Neural progenitor cell (in vitro differentiated cells): ENCODE results near the gene PRRC2C. TPM values are rescaled to one million over a fixed set of nuclear protein-coding genes. Genes with fewer than 3 reads are reported as not detected.

Experiments
- DNase-seq: peaks from one replicate; pipeline ENCODE4 v3.0.0-alpha.2; 2016; ENCODE audit warnings: low spot score
- H2AFZ ChIP-seq: fragments of 200-600 bp; sonication (generic); replicated peaks from 2 replicates; pipeline ENCODE4 v1.6.1; 2016; ENCODE audit warnings: antibody characterized with exemption
- H3F3A ChIP-seq: fragments of 200-600 bp; sonication (generic); 2 replicates; pipeline ENCODE4 v1.6.1; 2016; ENCODE audit warnings: antibody characterized with exemption, low read depth
- H3K27ac ChIP-seq: fragments of 200-600 bp; sonication (generic); 2 replicates; pipeline ENCODE4 v1.5.1; 2016; ENCODE audit warnings: mild to moderate bottlenecking
- H3K27me3 ChIP-seq: fragments of 200-600 bp; sonication (generic); 2 replicates; pipeline ENCODE4 v1.6.1; 2016; ENCODE audit warnings: mild to moderate bottlenecking, moderate library complexity
- H3K36me3 ChIP-seq: fragments of 200-600 bp; sonication (generic); 2 replicates; pipeline ENCODE4 v1.5.1; 2016
- H3K4me1 ChIP-seq: fragments of 200-600 bp; sonication (generic); 2 replicates; pipeline ENCODE4 v1.6.1; 2016; ENCODE audit warnings: mixed run types
- H3K4me2 ChIP-seq: fragments of 200-600 bp; sonication (generic); 2 replicates; pipeline ENCODE4 v1.6.1; 2016
- H3K4me3 ChIP-seq: fragments of 200-600 bp; sonication (generic); 2 replicates; pipeline ENCODE4 v1.5.1; 2016
- H3K79me2 ChIP-seq: fragments of 200-600 bp; sonication (generic); 2 replicates; pipeline ENCODE4 v1.6.1; 2016; ENCODE audit warnings: low read depth
- H3K9ac ChIP-seq: fragments of 200-600 bp; sonication (generic); 2 replicates; pipeline ENCODE4 v1.6.1; 2016
- H3K9me3 ChIP-seq: fragments of 200-600 bp; sonication (generic); 2 replicates; pipeline ENCODE4 v1.5.1; 2016; ENCODE audit warnings: low read depth
- H4K20me1 ChIP-seq: fragments of 200-600 bp; sonication (generic); 2 replicates; pipeline ENCODE4 v1.6.1; 2016; ENCODE audit warnings: low read depth
- H3K27ac Mint-ChIP-seq: 3 replicates; pipeline ENCODE4 v1.8.0; 2021; ENCODE audit warnings: mixed read lengths
- H3K27me3 Mint-ChIP-seq: 2 replicates; pipeline ENCODE4 v1.8.0; 2022; ENCODE audit warnings: low read depth, mild to moderate bottlenecking, inconsistent platforms, moderate library complexity, mixed read lengths; ENCODE audit not compliant: insufficient read depth
- H3K36me3 Mint-ChIP-seq: 3 replicates; pipeline ENCODE4 v1.8.0; 2021; ENCODE audit warnings: mixed read lengths
- H3K4me1 Mint-ChIP-seq: 3 replicates; pipeline ENCODE4 v1.8.0; 2021; ENCODE audit warnings: mixed read lengths
- H3K4me3 Mint-ChIP-seq: 3 replicates; pipeline ENCODE4 v1.8.0; 2021; ENCODE audit warnings: mild to moderate bottlenecking, moderate library complexity, mixed read lengths
- H3K9me3 Mint-ChIP-seq: 3 replicates; pipeline ENCODE4 v1.8.0; 2020; ENCODE audit warnings: mixed read lengths
- EZH2 ChIP-seq: fragments of 200-600 bp; sonication (generic); IDR thresholded peaks from 2 replicates; pipeline ENCODE4 v1.6.1; 2017; ENCODE audit warnings: antibody characterized with exemption, mild to moderate bottlenecking, moderate library complexity
- EZH2phosphoT487 ChIP-seq: fragments of 200-600 bp; sonication (generic); IDR thresholded peaks from 2 replicates; pipeline ENCODE4 v1.6.1; 2017; ENCODE audit warnings: antibody characterized with exemption
- total RNA-seq: library from RNA; depleted of rRNA; stranded (reverse); fragments of >200 nt; gene quantifications from 2 replicates; pipeline ENCODE4 v1.2.3, GENCODE V29; 2015; ENCODE audit warnings: low replicate concordance
- TF ChIP-seq, protein P1 (sequence below): fragments of 200-600 bp; sonication (generic); IDR thresholded peaks from 2 replicates; pipeline ENCODE4 v1.5.1; 2017; ENCODE audit warnings: antibody characterized with exemption, mild to moderate bottlenecking

Gene PRRC2C
- total RNA-seq, 1 donor from 2014 or later: 89.9 TPM

GRCh38 chr1:171515741-171516140 lies 30.4 kb downstream of the PRRC2C start:
- H3K4me3 ChIP-seq: no peak overlapping the region
- no peaks in the 10 kb centered on the region for H3K9me3 ChIP-seq
- Mint-ChIP-seq H3K36me3 (peaks cover 40% of the 10 kb centered on the region), H3K4me3 (no peak overlapping the region), H3K27ac (no peak overlapping the region), H3K4me1 (no peaks in the 10 kb centered on the region), H3K9me3 (no peaks in the 10 kb centered on the region), H3K27me3 (no peaks in the 10 kb centered on the region)
- no peak overlapping the region for H2AFZ ChIP-seq
- H3K27me3 ChIP-seq: no peaks in the 10 kb centered on the region
- TF ChIP-seq, protein P1, sequence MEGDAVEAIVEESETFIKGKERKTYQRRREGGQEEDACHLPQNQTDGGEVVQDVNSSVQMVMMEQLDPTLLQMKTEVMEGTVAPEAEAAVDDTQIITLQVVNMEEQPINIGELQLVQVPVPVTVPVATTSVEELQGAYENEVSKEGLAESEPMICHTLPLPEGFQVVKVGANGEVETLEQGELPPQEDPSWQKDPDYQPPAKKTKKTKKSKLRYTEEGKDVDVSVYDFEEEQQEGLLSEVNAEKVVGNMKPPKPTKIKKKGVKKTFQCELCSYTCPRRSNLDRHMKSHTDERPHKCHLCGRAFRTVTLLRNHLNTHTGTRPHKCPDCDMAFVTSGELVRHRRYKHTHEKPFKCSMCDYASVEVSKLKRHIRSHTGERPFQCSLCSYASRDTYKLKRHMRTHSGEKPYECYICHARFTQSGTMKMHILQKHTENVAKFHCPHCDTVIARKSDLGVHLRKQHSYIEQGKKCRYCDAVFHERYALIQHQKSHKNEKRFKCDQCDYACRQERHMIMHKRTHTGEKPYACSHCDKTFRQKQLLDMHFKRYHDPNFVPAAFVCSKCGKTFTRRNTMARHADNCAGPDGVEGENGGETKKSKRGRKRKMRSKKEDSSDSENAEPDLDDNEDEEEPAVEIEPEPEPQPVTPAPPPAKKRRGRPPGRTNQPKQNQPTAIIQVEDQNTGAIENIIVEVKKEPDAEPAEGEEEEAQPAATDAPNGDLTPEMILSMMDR: no peak
- TF ChIP-seq EZH2phosphoT487 (no peak), EZH2 (no peak)
- peaks cover 62% of the 10 kb centered on the region for H3K79me2 ChIP-seq
- H3K9ac ChIP-seq: no peak overlapping the region
- peaks cover 11% of the 10 kb centered on the region for H3K36me3 ChIP-seq
- H3K27ac ChIP-seq: no peak overlapping the region
- peaks cover 42% of the 10 kb centered on the region for H4K20me1 ChIP-seq
- no peaks in the 10 kb centered on the region for H3K4me1 ChIP-seq
- H3F3A ChIP-seq: no peaks in the 10 kb centered on the region
- no peak overlapping the region for H3K4me2 ChIP-seq
- no peak for DNase-seq

DNA sequence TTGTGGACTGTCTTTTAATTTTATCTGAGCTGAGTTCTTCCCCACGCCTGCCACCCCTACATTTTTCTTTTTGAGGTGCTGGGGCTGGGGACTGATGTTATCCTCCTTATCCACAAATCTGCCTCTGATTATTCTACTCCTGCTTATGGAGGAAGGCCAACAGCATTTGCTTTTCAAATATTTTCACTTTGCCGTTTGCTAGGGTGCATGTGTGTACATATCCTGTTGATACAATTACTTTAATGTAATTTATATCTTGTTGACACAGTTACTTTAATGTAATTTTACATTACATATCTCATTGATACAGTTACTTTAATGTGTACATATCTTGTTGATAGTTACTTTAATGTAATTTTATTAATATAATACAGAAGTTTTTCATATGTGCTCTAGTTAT lies 36.2 kb downstream of the PRRC2C start:
- Histone ChIP-seq H3F3A (peaks cover 4% of the 10 kb centered on the region), H4K20me1 (peaks cover 14% of the 10 kb centered on the region), H3K27ac (no peak overlapping the region), H3K9me3 (no peaks in the 10 kb centered on the region), H3K4me3 (no peak overlapping the region), H3K4me1 (no peaks in the 10 kb centered on the region), H3K79me2 (peaks cover 26% of the 10 kb centered on the region), H3K9ac (no peak overlapping the region), H2AFZ (no peak overlapping the region), H3K27me3 (no peaks in the 10 kb centered on the region), H3K36me3 (peaks cover 48% of the 10 kb centered on the region), H3K4me2 (no peak overlapping the region)
- TF ChIP-seq EZH2phosphoT487 (no peak), EZH2 (no peak)
- TF ChIP-seq, protein P1: no peak
- Mint-ChIP-seq H3K9me3 (no peaks in the 10 kb centered on the region), H3K4me3 (no peak overlapping the region), H3K36me3 (peaks cover 38% of the 10 kb centered on the region), H3K4me1 (no peaks in the 10 kb centered on the region), H3K27ac (no peak overlapping the region), H3K27me3 (no peaks in the 10 kb centered on the region)
- DNase-seq: no peak

DNA sequence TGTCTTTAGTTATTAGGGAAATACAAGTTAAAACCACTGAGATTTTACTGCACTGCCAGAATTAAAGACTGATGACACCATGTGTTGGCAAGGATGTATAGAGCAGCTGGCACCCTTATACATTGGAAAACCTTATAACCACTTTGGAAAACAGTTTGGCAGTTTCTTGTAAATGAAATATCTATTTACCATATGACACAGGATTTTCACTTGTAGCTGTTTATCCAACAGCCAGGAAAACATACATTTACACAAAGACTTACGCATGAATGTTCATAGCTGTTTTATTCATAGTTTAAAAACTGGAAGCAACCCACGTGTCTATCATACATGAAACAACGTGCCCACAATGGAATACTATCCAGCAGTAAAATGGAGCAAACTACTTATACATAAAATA lies 45.3 kb downstream of the PRRC2C start:
- Histone ChIP-seq H3K27ac (no peak overlapping the region), H3K36me3 (peaks cover 54% of the 10 kb centered on the region), H4K20me1 (no peaks in the 10 kb centered on the region), H3K4me2 (no peak overlapping the region), H3K27me3 (no peaks in the 10 kb centered on the region), H3K4me3 (no peak overlapping the region), H3K4me1 (no peaks in the 10 kb centered on the region), H3K9me3 (no peaks in the 10 kb centered on the region), H3K9ac (no peak overlapping the region), H3K79me2 (no peaks in the 10 kb centered on the region), H2AFZ (no peak overlapping the region), H3F3A (peaks cover 7% of the 10 kb centered on the region)
- no peak overlapping the region for H3K27ac Mint-ChIP-seq
- TF ChIP-seq, protein P1: no peak
- no peak for TF ChIP-seq EZH2
- no peak for TF ChIP-seq EZH2phosphoT487
- H3K4me1 Mint-ChIP-seq: no peaks in the 10 kb centered on the region
- H3K36me3 Mint-ChIP-seq: peaks cover 32% of the 10 kb centered on the region
- no peaks in the 10 kb centered on the region for H3K27me3 Mint-ChIP-seq
- DNase-seq: no peak
- no peaks in the 10 kb centered on the region for H3K9me3 Mint-ChIP-seq
- no peak overlapping the region for H3K4me3 Mint-ChIP-seq
